ENCODE data around the gene ANGPTL2. TPM values are rescaled to one million over a fixed set of nuclear protein-coding genes. Genes with fewer than 3 reads are reported as not detected.

ANGPTL2 gene
- total RNA-seq, 1 donor from 2014 or later = 19.2 TPM

DNA sequence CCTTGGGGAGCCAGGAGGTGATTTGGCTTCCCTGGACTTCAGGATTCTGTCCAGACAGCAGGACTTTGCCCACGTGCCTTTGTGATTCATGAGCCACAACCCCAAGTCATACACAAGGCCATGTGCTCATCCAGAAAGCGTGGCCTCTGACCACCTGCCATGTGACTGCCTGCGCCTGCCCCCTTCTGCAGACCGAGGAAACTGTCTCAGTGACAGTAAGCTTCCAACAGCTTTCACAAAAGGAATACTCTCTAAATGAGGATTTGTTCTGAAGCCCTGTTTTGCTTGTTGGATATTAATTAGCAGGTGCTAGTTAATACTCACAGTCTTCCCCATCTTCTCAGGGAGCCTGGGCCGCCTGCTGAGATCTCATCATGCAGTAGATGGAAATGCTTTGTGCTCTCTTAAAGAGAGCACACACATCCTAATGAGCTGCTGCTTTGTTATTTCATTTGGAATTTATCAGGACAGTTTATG, 36.9 kb upstream of the ANGPTL2 start:
- Mint-ChIP-seq H3K27ac (ENCODE audit: unreplicated experiment) (no peak overlapping the region), H3K36me3 (ENCODE audit: low read depth) (no peaks in the 10 kb centered on the region), H3K9me3 (no peaks in the 10 kb centered on the region), H3K27me3 (ENCODE audit: low read depth) (no peaks in the 10 kb centered on the region), H3K4me3 (no peak overlapping the region), H3K4me1 (peaks cover 26% of the 10 kb centered on the region)
- peak; percentile 16 for DNase-seq (ENCODE audit: low read depth, low spot score)
- peak; percentile 28 for TF ChIP-seq CTCF (conservative IDR thresholded peaks at IDR 0.05)

DNA sequence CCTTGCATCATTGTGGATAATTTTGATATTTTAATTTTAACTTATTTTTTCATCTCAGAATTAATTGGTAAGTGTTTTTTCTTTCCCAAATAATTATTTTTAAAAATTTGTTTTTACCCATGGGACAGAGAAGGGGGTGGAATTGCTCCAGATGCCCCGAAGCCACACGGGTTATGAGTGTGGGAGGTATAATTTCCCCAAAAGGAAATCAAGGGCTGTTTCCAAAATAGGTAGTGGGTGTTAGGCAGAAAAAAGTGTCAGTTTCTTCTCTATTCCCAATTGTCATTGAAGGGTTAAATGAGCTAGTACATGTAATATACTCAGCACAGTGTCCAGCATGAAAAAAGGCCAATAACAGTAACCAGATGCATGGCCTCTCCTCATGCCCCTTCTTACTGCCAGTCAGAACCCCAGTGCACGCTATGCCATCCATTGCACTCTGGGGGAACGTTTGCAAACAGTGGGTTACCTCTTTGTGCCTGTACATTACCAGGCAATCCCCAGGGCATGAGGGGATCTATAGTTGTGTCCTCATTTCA, 36.4 kb upstream of the ANGPTL2 start:
- no peaks in the 10 kb centered on the region for H3K27me3 Mint-ChIP-seq (ENCODE audit: low read depth)
- no peak for DNase-seq (ENCODE audit: low read depth, low spot score)
- peaks cover 25% of the 10 kb centered on the region for H3K4me1 Mint-ChIP-seq
- H3K36me3 Mint-ChIP-seq (ENCODE audit: low read depth) = no peaks in the 10 kb centered on the region
- no peaks in the 10 kb centered on the region for H3K9me3 Mint-ChIP-seq
- H3K27ac Mint-ChIP-seq (ENCODE audit: unreplicated experiment) = no peak overlapping the region
- no peak for TF ChIP-seq CTCF (conservative IDR thresholded peaks at IDR 0.05)
- no peak overlapping the region for H3K4me3 Mint-ChIP-seq

- TF ChIP-seq CTCF (conservative IDR thresholded peaks at IDR 0.05) = no peak
- DNase-seq (ENCODE audit: low read depth, low spot score) = no peak
- H3K36me3 Mint-ChIP-seq (ENCODE audit: low read depth) = no peaks in the 10 kb centered on the region
- H3K9me3 Mint-ChIP-seq = no peaks in the 10 kb centered on the region
- no peaks in the 10 kb centered on the region for H3K27me3 Mint-ChIP-seq (ENCODE audit: low read depth)
- no peak overlapping the region for H3K4me3 Mint-ChIP-seq
- H3K4me1 Mint-ChIP-seq = peaks cover 9% of the 10 kb centered on the region
- H3K27ac Mint-ChIP-seq (ENCODE audit: unreplicated experiment) = no peak overlapping the region
Observed at GRCh38 chr9:127155314-127155960, 33.0 kb upstream of the ANGPTL2 start.

DNA sequence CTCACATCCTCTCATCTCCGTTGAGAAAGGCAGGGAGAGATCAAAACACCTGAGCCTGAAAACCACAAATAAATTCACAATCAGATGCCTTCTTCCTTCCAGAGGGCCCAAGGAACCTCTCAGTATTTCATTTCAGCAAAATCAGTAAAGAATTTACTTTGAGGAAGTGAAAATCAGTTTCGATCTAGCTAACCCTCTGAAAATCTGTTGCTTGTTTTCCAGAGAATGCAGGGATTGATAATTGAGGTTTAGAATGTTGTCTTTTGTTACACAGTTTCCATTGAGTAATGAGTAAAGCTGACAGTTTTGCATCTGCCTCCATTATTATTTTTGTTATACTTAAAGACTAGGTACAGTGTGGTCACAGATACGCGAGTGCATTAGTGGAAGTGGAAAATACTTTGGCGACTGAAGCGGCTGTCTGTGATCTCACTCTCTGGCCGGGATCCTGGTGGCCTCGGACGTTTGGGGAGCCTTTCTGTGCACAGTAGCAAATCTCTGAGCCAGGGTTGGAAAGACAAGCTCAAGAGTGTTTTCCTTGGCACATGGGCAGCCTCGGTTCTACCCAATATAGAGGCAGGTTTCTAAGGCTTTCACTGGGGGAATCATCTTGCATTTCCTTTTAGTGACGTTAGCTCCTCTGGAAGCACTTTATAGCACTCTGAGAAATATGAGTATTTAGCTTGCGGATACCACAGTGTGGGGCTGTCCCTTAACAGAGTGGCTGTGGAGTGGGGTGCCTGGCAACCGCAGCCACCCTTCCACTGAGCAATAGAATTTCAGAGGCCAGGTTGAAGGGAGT, 32.2 kb upstream of the ANGPTL2 start:
- no peaks in the 10 kb centered on the region for H3K36me3 Mint-ChIP-seq (ENCODE audit: low read depth)
- H3K4me1 Mint-ChIP-seq = peaks cover 6% of the 10 kb centered on the region
- no peak for DNase-seq (ENCODE audit: low read depth, low spot score)
- no peaks in the 10 kb centered on the region for H3K27me3 Mint-ChIP-seq (ENCODE audit: low read depth)
- no peak overlapping the region for H3K4me3 Mint-ChIP-seq
- H3K9me3 Mint-ChIP-seq = no peaks in the 10 kb centered on the region
- no peak for TF ChIP-seq CTCF (conservative IDR thresholded peaks at IDR 0.05)
- no peak overlapping the region for H3K27ac Mint-ChIP-seq (ENCODE audit: unreplicated experiment)

DNA sequence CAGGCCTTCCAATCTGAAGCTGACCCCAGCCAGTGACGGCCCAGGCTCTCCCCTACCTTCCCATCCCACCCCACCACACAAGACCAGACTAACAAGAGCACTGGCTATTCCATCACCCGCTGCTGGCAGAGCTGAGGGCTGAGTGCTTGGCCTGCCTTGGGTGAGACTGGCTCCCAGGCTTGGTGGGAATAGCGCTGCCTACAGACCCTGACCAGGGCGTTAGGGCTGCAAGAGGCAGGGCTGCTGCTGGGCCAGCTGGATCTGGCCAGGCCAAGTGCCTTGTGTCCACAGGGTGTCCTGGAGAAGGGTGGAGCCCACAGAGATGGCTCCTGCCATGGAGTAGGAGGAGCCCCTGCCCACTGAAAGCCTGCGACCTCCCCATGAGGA, 31.6 kb upstream of the ANGPTL2 start:
- no peak for TF ChIP-seq CTCF (conservative IDR thresholded peaks at IDR 0.05)
- no peaks in the 10 kb centered on the region for H3K27me3 Mint-ChIP-seq (ENCODE audit: low read depth)
- H3K4me1 Mint-ChIP-seq = peaks cover under 1% of the 10 kb centered on the region
- no peaks in the 10 kb centered on the region for H3K36me3 Mint-ChIP-seq (ENCODE audit: low read depth)
- H3K27ac Mint-ChIP-seq (ENCODE audit: unreplicated experiment) = no peak overlapping the region
- DNase-seq (ENCODE audit: low read depth, low spot score) = no peak
- H3K4me3 Mint-ChIP-seq = no peak overlapping the region
- H3K9me3 Mint-ChIP-seq = no peaks in the 10 kb centered on the region
